ENCODE data around the gene CRB2.
"Not testable (repeated sequence)": the region's sequence is repeated elsewhere in the genome, so short reads cannot be mapped to it uniquely, and the experiment has no call there.

CRB2 gene

GRCh38 chr9:123380852-123381705 is 25.1 kb downstream of the CRB2 start:
- DNase-seq (ENCODE audit: low read depth in 2 of 2) = no peak

- DNase-seq (ENCODE audit: low read depth in 2 of 2) = no peak
Measured at GRCh38 chr9:123382653-123383511, 26.9 kb downstream of the CRB2 start.

GRCh38 chr9:123383512-123384170 is 27.6 kb downstream of the CRB2 start:
- DNase-seq (ENCODE audit: low read depth in 2 of 2) = no peak

- DNase-seq (ENCODE audit: low read depth in 2 of 2) = no peak
Measured at GRCh38 chr9:123387686-123388085, 31.7 kb downstream of the CRB2 start.

- no peak for DNase-seq (ENCODE audit: low read depth in 2 of 2)
Measured at GRCh38 chr9:123389070-123389469, 33.1 kb downstream of the CRB2 start.

GRCh38 chr9:123389698-123390097 is 33.7 kb downstream of the CRB2 start:
- no peak for DNase-seq (ENCODE audit: low read depth in 2 of 2)

GRCh38 chr9:123390337-123391135 is 34.5 kb downstream of the CRB2 start:
- DNase-seq (ENCODE audit: low read depth in 2 of 2) = no peak

- no peak for DNase-seq (ENCODE audit: low read depth in 2 of 2)
Measured at GRCh38 chr9:123391233-123391632, 35.2 kb downstream of the CRB2 start.

GRCh38 chr9:123391946-123392345 is 35.9 kb downstream of the CRB2 start:
- no peak for DNase-seq (ENCODE audit: low read depth in 2 of 2)

- DNase-seq (ENCODE audit: low read depth in 2 of 2) = no peak
Measured at GRCh38 chr9:123392802-123393201, 36.8 kb downstream of the CRB2 start.

- DNase-seq (ENCODE audit: low read depth in 2 of 2) = no peak
Measured at GRCh38 chr9:123394291-123395235, 38.6 kb downstream of the CRB2 start.

GRCh38 chr9:123395276-123395688 is 39.3 kb downstream of the CRB2 start:
- no peak for DNase-seq (ENCODE audit: low read depth in 2 of 2)

- DNase-seq (ENCODE audit: low read depth in 2 of 2) = no peak
Measured at GRCh38 chr9:123395689-123396511, 39.9 kb downstream of the CRB2 start.

- no peak for DNase-seq (ENCODE audit: low read depth in 2 of 2)
Measured at GRCh38 chr9:123397975-123398374, 42.0 kb downstream of the CRB2 start.

- DNase-seq (ENCODE audit: low read depth in 2 of 2) = not testable (repeated sequence)
Measured at GRCh38 chr9:123398938-123399337, 42.9 kb downstream of the CRB2 start.

GRCh38 chr9:123399803-123400378 is 43.9 kb downstream of the CRB2 start:
- no peak for DNase-seq (ENCODE audit: low read depth in 2 of 2)

- DNase-seq (ENCODE audit: low read depth in 2 of 2) = no peak
Measured at GRCh38 chr9:123400926-123401503, 45.0 kb downstream of the CRB2 start.

- no peak for DNase-seq (ENCODE audit: low read depth in 2 of 2)
Measured at GRCh38 chr9:123401879-123402513, 46.0 kb downstream of the CRB2 start.

Measured in stimulated activated CD8-positive, alpha-beta memory T cell treated with anti-CD3 and anti-CD28 coated beads, Interleukin-7, amount 100 ng/mL, for 1 hour (primary cell).